SW 1271 (cell line): ENCODE measurements around the gene SLC25A25.
"Not testable (repeated sequence)": the region's sequence is repeated elsewhere in the genome, so short reads cannot be mapped to it uniquely, and the experiment has no call there.

Experiments
- DNase-seq, 2 experiments: peaks; one replicate each; lab custom pipeline; 2025; lab: John Stamatoyannopoulos, UW

The SLC25A25 gene

GRCh38 chr9:128124873-128125579 is 57.0 kb downstream of the SLC25A25 start:
- DNase-seq, result peak in 1 of 2 experiments; percentile 49

- no peak for DNase-seq
These were observed 57.7 kb downstream of the SLC25A25 start for GRCh38 chr9:128125580-128126354.

GRCh38 chr9:128127568-128127989 is 59.5 kb downstream of the SLC25A25 start, which contains the start of gene PTGES2:
Gene PTGES2, minus strand, starts transcription at chr9:128127729. Its CDS starts 12 bp downstream, at chr9:128127717.
- DNase-seq, result peak; percentile 62 to 75

- DNase-seq, result peak; percentile 70 to 91
These were observed 60.2 kb downstream of the SLC25A25 start for GRCh38 chr9:128127990-128128835.

GRCh38 chr9:128128836-128129590 is 61.0 kb downstream of the SLC25A25 start:
- no peak for DNase-seq

GRCh38 chr9:128129976-128130590 is 62.1 kb downstream of the SLC25A25 start:
- DNase-seq, result not testable (repeated sequence)

GRCh38 chr9:128130651-128131050 is 62.6 kb downstream of the SLC25A25 start:
- DNase-seq, result not testable (repeated sequence)

- DNase-seq, result not testable (repeated sequence)
These were observed 63.3 kb downstream of the SLC25A25 start for GRCh38 chr9:128131346-128131745.

- not testable (repeated sequence) for DNase-seq
These were observed 64.1 kb downstream of the SLC25A25 start for GRCh38 chr9:128132139-128132538.

- DNase-seq, result not testable (repeated sequence)
These were observed 67.5 kb downstream of the SLC25A25 start for GRCh38 chr9:128135561-128135960.

- DNase-seq, result no peak
These were observed 69.1 kb downstream of the SLC25A25 start for GRCh38 chr9:128136816-128137793.

- no peak for DNase-seq
These were observed 70.0 kb downstream of the SLC25A25 start for GRCh38 chr9:128138001-128138400.

- DNase-seq, result no peak
These were observed 71.6 kb downstream of the SLC25A25 start for GRCh38 chr9:128139621-128140020.

GRCh38 chr9:128141604-128142003 is 73.6 kb downstream of the SLC25A25 start:
- no peak for DNase-seq

- DNase-seq, result no peak
These were observed 74.0 kb downstream of the SLC25A25 start for GRCh38 chr9:128142061-128142460.

- DNase-seq, result no peak
These were observed 74.6 kb downstream of the SLC25A25 start for GRCh38 chr9:128142596-128142995.

- no peak for DNase-seq
These were observed 75.7 kb downstream of the SLC25A25 start for GRCh38 chr9:128143525-128144238.

- no peak for DNase-seq
These were observed 76.5 kb downstream of the SLC25A25 start for GRCh38 chr9:128144239-128145181.
